Right forelimb (tissue), 1 donor: ENCODE results near the gene CTSD.

Experiments used
- DNase-seq: peaks from one replicate; pipeline ENCODE4 v3.0.0-alpha.2; 2018

CTSD gene

DNA sequence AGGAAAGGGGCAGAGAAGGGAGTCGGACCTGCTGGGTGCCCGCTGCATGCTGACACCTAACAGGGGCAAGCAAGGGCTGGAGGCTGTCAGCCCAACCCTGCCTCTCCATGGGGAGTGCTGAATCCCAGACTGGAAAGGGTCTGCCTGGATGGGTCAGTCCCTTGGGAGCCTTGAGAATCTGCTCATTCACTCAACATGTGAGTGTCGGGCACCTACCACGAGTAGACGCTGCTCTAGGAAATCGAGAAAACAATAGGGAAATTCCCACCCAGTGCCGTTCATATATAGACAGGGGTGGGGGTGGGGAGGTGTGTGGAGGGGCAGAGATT lies 4.4 kb upstream of the CTSD start:
- peak; percentile 30 for DNase-seq

DNA sequence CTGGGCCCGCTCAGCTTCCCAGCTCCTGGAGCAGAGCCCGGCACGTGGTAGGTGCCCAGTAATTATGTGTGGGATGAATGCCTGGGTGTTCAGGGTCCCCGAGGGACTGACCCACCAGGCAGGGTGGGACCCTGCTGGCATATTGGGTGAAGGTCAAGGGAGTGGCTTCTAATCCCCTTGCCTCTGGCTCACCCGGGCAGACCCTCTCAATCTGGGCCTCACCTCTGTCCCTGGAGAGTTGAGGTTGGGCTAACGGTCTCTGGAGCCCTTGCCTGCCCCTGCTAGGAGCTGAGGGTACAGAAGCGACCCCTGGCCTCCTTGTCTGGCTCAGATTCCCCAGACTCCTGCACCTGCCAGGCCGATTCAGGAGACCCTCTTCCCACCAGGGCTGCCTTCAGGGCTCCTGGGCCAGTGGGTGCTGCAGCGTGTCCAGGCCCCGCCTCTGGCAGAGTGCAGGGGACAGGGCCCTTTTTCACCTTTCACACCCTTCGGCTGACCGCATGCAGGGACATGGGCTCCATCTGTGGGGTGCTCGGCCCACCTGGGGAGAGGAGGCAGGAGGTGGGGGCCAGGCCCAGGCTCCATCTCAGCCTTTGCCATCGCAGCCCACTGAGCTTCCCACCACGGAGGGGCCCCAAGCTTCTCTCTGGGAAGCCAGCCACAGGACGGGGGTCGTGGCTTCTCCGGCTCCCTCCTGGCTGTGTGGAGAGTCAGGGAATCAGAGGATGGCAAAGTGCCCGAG lies 3.8 kb upstream of the CTSD start:
- DNase-seq, result no peak

DNA sequence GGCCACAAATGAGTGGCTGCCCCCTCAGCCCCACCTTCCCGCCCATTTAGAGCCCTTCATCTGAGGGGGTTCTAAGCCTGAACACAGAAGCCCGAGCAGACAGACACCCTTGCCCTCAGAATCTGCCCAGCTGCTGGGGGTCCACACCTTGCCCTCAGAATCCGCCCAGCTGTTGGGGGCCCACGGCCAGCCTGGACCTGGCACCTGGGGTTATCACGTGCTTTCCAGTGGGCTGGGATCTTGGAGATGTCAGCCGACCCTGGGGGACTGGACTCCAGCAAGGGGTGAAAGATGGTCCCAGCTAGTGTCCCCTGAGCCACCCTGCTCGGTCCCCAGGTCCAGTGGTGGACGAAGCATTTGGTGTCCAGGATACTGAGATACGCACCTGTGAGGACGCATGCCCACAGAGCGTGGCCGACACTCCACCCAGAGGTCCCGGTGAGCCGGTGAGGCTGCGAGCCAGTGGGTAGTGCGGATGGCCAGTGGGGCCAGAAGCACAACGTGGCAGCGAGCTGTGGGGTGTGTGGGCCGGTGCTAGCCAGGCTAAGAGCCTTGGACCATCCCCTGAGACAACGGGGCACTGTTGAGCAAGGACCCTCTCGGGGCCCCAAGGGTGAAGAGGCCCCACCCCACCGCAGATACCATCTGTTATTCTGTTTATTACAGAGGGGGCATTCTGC lies 3.1 kb upstream of the CTSD start:
- DNase-seq, result no peak

DNA sequence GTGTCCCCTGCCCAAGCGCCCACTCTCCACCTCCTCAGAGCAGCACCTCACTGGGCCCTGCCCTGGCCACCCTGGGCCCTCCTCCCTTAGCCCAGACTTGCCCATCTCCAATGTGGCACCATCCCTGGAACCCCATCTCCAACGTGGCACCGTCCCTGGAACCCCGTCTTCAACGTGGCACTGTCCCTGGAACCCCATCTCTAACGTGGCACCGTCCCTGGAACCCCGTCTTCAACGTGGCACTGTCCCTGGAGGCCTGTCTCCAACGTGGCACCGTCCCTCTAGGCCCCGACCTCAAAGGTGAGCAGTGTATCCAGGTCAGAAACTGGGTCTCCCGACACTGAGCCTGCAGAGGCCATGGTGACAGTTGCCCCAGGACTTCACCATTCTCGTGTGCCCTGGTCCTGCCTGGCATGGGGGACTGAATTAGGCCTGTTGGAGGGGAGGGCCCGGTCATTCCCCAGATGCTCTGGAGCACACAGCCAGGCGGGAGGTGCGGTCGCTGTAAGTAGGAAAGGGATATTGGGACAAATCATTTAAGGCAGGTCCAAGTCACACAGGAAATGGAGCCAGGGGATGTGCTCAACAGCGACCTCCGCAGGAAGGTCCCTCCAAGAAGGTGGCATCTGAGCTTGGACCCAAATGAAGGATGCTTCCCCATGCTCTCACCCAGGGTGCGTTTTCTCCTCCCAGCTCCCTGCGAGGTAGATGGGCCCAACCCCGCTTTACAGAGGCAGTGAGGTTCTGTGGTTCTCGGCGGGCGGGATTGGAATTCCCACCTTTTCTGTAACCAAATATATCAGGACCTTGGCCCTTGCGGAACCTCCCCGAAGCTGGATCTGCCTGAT lies 2.4 kb upstream of the CTSD start:
- no peak for DNase-seq

DNA sequence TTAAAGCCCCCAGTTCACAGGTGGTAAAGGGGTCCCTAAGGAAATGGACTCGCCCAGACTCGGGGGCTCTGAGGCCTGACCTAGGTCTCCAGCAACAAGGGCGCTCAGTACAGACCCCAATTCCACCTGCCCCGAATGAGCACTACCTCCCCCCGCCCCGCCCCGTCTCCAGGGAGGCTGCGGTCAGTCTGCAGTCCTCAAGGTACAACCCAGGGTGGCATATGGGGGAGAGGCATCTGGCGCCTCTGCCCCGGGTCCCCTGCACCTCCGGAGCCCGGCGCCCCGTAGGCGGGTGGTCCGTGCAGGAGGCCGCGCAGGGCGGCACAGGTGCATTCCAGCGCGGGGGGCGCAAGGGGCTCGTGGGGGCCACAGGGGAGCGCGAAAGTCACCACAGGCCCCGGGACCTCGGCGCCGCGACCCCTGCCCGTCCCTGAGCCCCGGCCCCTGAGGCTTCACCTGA lies 361 bp downstream of the CTSD start:
- no peak for DNase-seq

DNA sequence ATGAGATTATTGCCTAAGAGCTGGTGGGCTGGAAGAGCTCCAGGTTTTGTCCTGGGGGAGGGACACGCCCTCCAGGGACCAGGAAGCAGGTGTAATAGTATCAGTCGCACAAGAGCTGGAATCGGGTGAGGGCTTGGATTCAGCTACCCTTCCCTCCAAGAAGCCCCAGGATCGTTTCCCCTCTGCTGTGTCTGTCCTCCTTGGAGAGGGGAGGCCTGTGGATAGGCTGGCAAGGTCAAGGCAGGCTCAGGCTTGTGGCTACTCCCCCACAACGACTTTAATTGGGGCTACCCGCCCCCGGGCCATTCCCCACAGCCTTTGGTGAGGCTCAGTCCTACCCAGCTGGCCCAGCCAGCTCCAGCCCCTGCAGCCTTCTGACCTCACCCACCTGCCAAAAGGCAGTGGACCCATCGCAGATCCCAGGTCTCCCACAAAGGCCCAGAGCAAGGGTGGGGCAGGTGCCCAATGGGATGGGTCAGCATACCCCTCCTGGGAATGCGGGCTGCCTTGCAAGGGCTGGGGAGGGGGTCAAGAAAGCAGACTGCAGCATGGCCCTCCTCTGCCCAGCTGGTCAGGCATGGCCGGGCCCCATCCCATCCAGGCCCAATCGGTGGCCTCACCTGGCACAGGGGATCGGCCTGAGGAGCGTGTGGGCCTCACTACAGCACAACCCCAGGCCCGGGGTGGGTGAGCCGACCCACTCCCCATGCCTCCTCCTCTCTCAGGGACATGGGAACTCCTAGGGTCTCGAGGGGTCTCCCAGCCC lies 1.0 kb downstream of the CTSD start:
- DNase-seq, result no peak

DNA sequence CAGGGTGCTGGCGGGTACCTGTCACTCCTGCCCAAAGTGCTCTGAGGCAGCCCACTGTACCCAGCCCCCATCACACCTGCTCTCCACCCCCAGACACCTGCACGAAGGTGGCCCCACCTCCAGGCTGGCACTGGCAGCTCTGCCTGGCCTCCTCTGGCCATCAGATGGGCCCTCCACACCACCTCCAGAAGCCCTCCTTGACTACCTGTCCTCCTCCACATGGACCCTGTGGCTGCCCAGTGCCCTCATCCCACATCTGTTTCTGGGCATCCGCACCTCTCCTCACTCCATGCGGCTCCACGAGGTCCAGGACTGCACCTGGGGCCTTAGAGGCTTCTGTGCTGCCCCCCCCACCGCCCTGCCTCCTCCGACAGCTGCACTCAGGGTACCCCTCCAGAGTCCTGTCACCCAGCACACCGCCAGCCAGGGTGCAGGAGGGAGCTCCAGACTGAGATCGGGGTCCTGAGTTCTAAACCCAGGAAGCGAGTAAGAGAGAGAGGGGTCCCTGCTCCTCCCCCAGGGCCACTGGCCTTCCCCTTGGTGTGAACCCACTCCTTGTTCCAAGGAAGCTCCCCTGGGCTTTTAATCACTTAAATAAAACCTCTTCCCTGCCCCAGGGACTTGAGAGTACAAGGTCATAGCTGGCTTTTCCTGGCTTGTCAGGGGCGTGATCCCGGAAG lies 1.7 kb downstream of the CTSD start:
- DNase-seq, result no peak

DNA sequence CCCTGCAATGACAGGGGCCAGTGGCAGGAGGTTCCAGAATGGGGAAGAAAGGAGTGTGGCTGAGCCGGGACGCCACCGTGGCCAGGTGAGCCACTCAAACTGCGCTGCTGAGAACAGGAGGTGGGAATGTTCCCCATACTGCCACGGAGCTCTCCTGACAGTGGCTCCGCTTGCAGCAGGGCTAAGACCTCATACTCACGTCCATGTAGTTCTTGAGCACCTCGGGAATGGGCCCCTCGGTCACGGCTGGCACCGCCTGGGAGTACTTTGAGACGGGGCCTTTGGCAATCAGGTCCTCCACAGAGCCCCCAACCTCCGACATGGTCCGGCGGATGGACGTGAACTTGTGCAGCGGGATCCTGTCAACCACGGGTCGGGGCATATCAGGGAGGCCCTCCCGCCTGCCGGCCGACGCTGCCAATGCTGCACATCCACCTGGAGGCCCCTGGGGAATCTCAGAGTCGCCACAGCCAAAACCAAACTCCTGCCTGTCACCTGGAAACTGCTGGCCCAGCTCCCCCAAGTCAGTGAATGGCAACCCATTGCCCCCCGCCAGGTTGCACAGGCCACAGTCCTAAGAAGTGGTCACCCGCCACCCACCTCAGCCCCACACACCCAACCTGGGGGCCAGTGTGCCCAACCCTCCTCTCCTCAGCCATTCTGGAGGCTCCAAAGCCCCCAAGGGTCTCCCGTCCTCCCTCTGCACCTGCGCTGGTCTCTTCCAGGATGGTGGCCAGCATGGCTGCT lies 2.4 kb downstream of the CTSD start:
- DNase-seq, result no peak

DNA sequence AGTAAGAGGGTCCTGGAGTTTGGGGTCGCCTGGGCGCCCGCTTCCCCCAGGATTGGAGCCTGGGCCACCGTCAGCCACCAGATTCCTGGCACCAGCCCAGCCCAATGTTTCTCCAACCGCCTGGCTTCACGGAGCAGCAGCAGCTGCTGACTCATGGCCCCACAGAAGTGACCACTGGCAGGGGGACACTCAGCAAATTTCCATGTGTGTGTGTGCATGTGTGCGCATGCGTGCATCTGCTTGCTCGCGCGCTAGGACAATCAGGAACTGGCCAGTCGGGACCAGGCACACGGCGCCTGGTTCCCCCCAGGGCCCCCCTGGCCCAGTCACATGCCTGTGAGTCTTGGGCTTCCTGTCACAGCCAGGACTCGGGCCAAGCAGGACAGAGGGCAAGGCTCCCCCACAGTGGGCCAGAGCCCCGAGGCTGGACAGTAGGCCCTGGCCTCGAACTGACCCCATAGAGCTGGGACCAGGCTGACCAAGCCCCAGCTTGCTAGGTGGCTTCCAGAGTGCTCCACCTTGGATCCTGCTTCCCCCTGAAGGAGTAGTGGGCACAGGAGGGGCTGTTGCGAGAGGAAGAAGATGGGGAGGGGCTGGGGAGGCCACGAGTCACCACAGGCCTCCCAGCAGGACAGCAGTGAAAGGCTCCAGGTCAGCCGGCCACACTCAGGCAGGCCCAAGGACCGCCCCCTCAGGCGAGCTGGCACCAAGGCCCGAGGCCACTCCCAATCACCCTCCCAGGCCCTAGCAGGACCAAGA lies 3.2 kb downstream of the CTSD start:
- DNase-seq, result no peak

DNA sequence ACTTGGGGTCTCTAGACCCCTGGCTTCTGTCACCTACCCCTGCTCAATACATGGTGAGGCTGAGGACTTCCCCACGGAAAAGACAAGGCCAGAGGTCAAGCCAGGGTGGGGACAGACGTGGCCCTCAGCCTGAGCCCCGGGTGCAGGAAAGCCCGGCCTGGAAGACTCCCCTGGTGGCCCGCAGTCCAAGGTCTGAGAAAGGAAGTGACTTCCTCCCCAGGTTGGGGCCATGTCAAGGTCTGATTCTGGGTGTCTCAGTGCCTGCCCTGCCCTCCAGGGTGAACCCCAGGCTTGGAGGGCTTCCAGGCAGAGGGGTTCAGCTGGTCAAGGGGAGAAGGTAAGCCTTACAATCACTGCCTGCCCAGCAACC lies 3.9 kb downstream of the CTSD start:
- DNase-seq, result no peak

DNA sequence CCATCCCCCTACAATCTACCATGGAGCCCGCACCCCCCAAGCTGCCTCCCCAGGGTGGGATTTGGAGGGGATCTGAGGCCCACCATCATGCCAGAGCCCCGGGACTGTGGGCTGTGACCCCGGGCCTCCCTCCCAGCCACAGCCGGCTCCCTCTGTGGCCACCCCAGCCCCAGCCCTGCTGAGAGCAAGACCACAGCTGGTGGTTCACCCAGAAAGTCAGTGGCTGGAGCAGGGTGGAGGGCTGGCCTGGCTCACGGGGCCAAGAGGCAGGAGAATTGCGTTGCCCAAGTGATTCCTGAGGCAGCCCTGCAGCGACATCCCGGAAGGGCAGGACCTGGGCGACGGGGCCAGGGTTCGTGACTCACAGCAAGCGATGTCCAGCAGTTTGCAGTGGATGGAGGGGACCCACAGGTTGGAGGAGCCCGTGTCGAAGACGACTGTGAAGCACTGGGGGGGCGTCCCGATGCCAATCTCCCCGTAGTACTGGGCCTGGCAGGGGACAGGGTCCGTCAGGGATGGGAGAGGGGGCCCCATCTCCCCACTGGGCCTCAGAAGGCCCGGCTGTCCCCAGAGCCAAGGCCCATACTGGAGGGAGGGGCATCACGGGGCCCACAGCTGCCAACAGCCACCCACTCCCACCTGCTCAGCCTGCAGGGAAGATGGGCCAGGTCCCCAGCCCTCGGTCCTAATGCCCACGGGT lies 4.4 kb downstream of the CTSD start:
- DNase-seq, result no peak

DNA sequence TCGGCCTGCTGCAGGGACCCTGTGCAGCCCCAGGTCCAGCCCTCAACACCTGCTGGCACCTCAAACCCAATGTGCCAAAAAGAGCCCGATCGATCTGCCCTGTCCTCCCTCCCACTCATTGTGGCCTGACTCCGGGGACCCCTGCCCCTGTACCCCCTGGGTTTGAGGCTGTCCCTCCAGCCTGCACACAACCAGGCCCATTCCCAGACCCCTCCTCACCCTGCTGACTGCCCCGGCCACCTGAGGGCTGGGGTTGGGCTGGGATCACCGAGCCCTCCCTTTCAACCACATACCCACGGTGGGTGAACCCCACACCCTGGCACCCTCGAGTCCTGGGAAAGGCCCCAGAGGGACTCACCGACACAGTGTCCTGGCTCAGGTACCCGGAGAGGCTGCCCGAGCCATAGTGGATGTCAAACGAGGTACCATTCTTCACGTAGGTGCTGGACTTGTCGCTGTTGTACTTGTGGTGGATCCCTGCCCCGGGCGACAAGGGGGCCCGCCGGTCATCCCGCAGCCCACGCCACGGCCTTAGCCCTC lies 5.0 kb downstream of the CTSD start:
- DNase-seq, result no peak

DNA sequence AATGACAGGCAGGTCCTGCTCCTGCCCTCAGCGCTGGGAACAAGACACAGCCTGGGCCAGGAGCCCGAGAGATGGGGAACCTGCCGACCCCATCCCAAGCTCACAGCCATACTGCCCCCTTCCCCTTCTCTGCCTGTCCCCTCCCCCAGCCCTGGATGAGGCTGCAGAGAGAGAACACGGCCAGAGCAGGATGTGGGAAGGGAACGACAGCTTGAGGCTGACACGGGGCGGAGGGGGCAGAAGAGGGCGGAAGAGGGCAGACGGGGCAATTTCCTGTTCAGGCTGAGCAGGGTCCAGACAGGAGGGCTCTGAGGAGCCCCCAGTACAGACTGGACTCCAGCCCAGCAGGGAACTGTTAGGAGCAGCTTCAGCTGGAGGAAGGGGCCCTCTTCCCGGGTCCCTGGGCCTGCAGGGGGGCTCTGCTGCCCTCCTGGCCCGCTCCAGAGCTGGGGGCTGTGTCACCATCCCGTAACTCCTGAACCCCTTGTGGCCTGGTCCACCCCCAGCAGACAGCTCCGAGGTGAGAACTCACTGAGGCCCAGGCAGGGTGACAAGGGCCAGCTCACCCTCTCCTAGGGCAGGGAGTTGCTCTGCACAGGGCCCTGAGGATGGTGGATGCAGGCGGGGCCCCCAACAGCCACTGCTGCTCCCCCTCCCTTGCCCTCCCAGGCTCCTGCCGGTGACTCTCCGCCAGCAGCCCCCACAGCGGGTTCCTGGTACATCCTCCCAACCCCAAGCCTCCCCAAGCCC lies 5.7 kb downstream of the CTSD start:
- no peak for DNase-seq

DNA sequence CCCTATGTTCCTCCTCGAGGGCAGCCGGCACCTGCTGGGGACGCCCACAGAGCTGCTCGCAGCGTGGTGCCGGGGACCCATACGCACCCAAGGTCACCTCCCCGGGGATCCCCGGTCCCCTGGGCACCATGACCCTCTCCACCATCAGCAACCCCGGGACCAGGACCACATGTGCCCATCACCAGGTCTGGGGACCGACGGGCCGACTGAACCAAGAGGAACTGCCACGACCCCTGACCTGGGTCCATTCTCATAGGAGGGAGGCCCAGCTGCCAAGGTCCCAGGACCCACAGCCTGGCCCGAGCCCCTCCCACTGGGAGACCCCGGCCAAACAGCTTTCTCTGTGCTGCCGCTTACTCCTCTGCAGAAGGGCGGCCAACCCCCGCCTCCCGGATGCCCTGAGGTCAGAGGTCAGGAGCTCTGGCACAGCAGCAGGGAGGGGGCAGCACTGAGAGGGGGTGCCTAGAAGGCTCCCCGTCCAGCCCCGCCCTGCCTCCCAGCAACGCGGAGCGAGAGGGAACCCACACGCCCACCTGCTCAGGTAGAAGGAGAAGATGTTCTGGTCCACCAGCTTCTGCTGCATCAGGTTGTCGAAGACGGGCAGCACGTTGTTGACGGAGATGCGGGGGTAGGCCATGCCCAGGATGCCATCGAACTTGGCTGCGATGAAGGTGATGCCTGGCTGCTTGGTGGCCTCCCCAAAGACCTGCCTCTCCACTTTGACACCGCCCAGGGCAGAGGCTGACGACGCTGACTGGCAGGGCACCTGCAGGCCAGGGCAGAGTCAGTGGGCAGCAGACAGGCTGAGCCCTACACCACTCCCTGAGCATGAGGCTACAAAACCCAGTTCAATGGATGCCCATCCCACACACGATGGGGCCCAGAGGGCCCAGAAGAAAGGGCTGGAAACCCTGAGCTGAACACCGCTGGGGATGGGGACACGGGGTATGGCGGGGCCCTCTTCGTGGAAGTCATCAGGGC lies 6.6 kb downstream of the CTSD start:
- no peak for DNase-seq

DNA sequence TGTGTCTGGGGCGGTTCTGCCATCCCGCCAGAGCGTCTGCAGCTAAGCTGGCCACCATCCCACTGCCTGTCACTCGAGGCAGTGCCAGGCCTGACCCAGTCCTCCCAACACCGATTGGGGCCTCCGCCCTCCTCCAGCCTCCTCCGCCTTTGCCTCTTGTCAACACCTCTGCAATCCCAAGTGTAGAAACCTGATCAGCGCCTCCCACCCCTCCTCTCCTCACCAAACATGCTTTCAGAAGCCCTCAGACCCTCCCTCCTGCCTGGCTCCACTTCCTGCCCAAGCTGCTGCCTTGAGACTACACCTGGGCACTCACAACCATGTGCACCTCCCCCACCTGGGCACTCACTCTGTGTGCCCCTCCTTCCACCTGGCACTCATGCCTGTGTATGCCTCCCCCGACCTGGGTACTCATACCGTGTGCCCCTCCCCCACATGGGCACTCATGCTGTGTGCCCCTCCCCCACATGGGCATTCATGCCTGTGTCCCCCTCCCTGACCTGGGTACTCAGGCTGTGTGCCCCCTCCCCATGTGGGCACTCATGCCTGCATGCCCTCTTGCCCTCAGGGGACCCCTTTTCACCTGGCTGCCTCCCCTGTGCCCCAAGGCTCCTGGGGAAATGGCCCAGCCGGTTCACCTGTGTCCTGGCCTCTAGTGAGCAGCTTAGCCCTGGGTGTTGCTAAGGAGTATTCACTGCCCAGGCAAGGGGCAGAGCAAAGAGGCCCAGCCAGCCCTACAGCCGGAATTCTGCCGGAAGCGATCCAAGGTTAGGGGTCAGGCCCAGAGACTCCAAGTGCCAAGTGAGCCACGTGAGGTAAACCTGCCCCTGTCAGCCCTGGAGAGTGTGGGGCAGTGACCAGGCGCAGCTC lies 7.8 kb downstream of the CTSD start:
- DNase-seq, result no peak

DNA sequence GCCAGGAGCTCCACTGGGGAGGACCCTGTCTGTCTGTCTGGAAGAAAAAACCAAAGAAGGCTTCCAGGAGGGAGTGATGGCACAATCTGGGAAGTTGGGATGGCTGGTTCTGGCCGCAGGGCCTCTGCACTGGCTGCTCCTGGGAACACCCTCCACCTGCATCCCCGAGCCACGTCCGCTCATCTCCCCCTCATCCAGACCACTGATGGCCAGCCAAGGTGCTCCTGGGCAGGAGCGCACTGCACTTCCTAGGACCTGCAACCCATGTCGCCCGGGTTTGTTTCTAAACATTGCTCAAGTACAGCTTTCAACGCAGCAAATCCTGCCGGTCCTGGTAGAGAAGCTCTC lies 8.4 kb downstream of the CTSD start:
- no peak for DNase-seq
